Spleen (tissue), 11 donors: ENCODE data around the gene NIPBL. TPM values are rescaled to one million over a fixed set of nuclear protein-coding genes. Genes with fewer than 3 reads are reported as not detected.
"Not testable (repeated sequence)": the region's sequence is repeated elsewhere in the genome, so short reads cannot be mapped to it uniquely, and the experiment has no call there.

Source experiments
- DNase-seq: peaks from one replicate; pipeline ENCODE4 v3.0.0-alpha.2; 2020
- H3K27ac ChIP-seq, 8 donors: fragments of 200-600 bp; sonication (generic) in 7 of 8; 1 replicate in 4 of 8; 2 replicates in 4 of 8; pipeline versions ENCODE4 v1.5.0 to v1.8.0; 2016 to 2021; ENCODE audit warnings: inconsistent platforms in 4 of 8, mild to moderate bottlenecking in 4 of 8, moderate library complexity in 1 of 8
- H3K27me3 ChIP-seq, 7 donors: fragments of 200-600 bp; sonication (generic) in 6 of 7; replicated peaks in 1 of 7; 1 replicate in 4 of 7; 2 replicates in 3 of 7; pipeline versions ENCODE4 v1.5.0 to v1.8.0; 2016 to 2021; ENCODE audit warnings: inconsistent platforms in 3 of 7, mild to moderate bottlenecking in 1 of 7
- H3K36me3 ChIP-seq, 6 donors: fragments of 200-600 bp; sonication (generic) in 5 of 6; 1 replicate in 4 of 6; 2 replicates in 2 of 6; pipeline versions ENCODE4 v1.5.0 to v1.8.0; 2016 to 2021; ENCODE audit warnings: inconsistent platforms in 2 of 6
- H3K4me1 ChIP-seq, 6 donors: fragments of 200-600 bp; sonication (generic) in 5 of 6; 1 replicate in 3 of 6; 2 replicates in 3 of 6; pipeline versions ENCODE4 v1.5.0 to v1.8.0; 2016 to 2021; ENCODE audit warnings: inconsistent platforms in 3 of 6
- H3K4me3 ChIP-seq, 8 donors: fragments of 200-600 bp; sonication (generic) in 7 of 8; 1 replicate in 4 of 8; 2 replicates in 4 of 8; pipeline versions ENCODE4 v1.5.0 to v1.8.0; 2016 to 2021; ENCODE audit warnings: inconsistent platforms in 4 of 8, mild to moderate bottlenecking in 4 of 8, moderate library complexity in 2 of 8
- H3K9me3 ChIP-seq, 8 donors: fragments of 200-600 bp; sonication (generic) in 7 of 8; 1 replicate in 4 of 8; 2 replicates in 4 of 8; pipeline versions ENCODE4 v1.5.0 to v1.8.0; 2016 to 2021; ENCODE audit warnings: inconsistent platforms in 4 of 8
- POLR2A ChIP-seq, 3 donors: fragments of 450-650 bp; IDR thresholded peaks; one replicate each; pipeline ENCODE4 v1.5.1; 2017; ENCODE audit warnings: antibody characterized with exemption in 3 of 3, mild to moderate bottlenecking in 1 of 3
- POLR2AphosphoS5 ChIP-seq, 3 donors: sonication (generic); formaldehyde crosslinking; IDR thresholded peaks; one replicate each; pipeline ENCODE4 v1.5.1; 2017; ENCODE audit warnings: antibody characterized with exemption in 3 of 3
- WGBS, 5 donors: extraction: QIAGEN DNeasy Blood & Tissue Kit in 3 of 5; methylation state at CpG; one replicate each; pipeline versions ENCODE4 v1.1.5 to v1.1.7; 2013 to 2018; 5-methylcytosine and 5-hydroxymethylcytosine counted together
- intact Hi-C: fragments of 100-400 bp; cut with DNase I; formaldehyde crosslinking; loops from one replicate; pipeline ENCODE4 v1.15.0; 2023; ENCODE audit warnings: low total_unique reads
- polyA plus RNA-seq, 3 donors: library from polyadenylated mRNA; stranded (reverse); fragments of 200-250 nt; gene quantifications; one replicate each; pipeline ENCODE4 v1.2.1, GENCODE V29; 2013
- total RNA-seq, 7 donors: library from RNA; depleted of rRNA in 3 of 7; stranded (reverse); fragments of >200 nt in 3 of 7; fragmentation: NEBNext Ultra II Directional in 4 of 7; extraction: Animal tissue kit (Norgen Biotek cat#: 25700) in 4 of 7; gene quantifications; one replicate each; pipeline versions ENCODE4 v1.1.0 to v1.2.1, GENCODE V29; 2016 to 2021
- TF ChIP-seq, protein P1 (sequence below), 11 experiments: fragments of 200-600 bp in 7 of 11; fragments of 450-650 bp in 4 of 11; sonication (generic) in 4 of 11; IDR thresholded peaks in 8 of 11; conservative IDR thresholded peaks in 3 of 11; 1 replicate in 7 of 11; 2 replicates in 4 of 11; pipeline versions ENCODE4 v1.4.0 to v1.8.0; 2016 to 2021; ENCODE audit warnings: antibody characterized with exemption in 11 of 11, inconsistent platforms in 4 of 11, mild to moderate bottlenecking in 1 of 11
- donor health status: healthy with polysubstance abuse.
- donor health status: DM: no; HTN: no; CAD: no; lungs with moderate emphysema.
- donor health status: DM: no; HTN: no; CAD: no.
- donor health status: Bipolar disorder and iron deficiency.
- donor health status: healthy.
- donor health status: DM: no; HTN: no; CAD: no.
- donor health status: DM: yes; HTN: yes; CAD: no.

NIPBL gene
- total and polyA plus RNA-seq, 10 donors: 16.8 to 103 (median 83.1) TPM

DNA sequence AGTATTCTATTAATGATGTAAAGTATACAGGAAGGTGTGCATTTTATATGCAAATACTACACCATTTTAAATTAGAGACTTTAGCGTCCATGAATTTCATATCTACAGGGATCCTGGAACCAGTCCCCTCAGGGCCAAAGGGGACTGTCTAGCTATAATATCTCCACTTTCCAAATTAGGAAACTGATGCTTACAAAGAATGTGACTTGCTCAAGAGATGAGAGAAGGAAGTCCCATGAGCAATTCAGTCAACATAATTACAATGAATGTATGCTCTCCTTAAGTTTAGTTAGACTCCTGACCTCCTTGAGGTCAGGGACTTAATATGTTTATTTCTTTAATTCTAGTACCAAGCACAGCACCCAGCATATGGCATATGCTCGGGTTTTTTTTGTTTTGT, 23.7 kb downstream of the NIPBL start:
- peaks cover 0 to 94% (median 64%) of the 10 kb centered on the region in 6 donors for H3K4me1 ChIP-seq
- H3K27me3 ChIP-seq: no peaks in the 10 kb centered on the region
- no peak for DNase-seq
- WGBS, 5 donors: 81 to 88% (median 85%) methylated on average over 2 of the region's 2 CpGs
- H3K36me3 ChIP-seq: no peaks in the 10 kb centered on the region
- H3K27ac ChIP-seq: no peak overlapping the region
- TF ChIP-seq, protein P1, sequence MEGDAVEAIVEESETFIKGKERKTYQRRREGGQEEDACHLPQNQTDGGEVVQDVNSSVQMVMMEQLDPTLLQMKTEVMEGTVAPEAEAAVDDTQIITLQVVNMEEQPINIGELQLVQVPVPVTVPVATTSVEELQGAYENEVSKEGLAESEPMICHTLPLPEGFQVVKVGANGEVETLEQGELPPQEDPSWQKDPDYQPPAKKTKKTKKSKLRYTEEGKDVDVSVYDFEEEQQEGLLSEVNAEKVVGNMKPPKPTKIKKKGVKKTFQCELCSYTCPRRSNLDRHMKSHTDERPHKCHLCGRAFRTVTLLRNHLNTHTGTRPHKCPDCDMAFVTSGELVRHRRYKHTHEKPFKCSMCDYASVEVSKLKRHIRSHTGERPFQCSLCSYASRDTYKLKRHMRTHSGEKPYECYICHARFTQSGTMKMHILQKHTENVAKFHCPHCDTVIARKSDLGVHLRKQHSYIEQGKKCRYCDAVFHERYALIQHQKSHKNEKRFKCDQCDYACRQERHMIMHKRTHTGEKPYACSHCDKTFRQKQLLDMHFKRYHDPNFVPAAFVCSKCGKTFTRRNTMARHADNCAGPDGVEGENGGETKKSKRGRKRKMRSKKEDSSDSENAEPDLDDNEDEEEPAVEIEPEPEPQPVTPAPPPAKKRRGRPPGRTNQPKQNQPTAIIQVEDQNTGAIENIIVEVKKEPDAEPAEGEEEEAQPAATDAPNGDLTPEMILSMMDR (IDR thresholded peaks at IDR 0.05 in 8 of 11, conservative IDR thresholded peaks at IDR 0.05 in 3 of 11): no peak
- TF ChIP-seq POLR2AphosphoS5 (IDR thresholded peaks at IDR 0.05): no peak
- no peak for TF ChIP-seq POLR2A (IDR thresholded peaks at IDR 0.05)
- peaks cover 0 to 20% (median 16%) of the 10 kb centered on the region in 8 donors for H3K9me3 ChIP-seq
- no peak overlapping the region for H3K4me3 ChIP-seq
- intact Hi-C loops: no loop called here

DNA sequence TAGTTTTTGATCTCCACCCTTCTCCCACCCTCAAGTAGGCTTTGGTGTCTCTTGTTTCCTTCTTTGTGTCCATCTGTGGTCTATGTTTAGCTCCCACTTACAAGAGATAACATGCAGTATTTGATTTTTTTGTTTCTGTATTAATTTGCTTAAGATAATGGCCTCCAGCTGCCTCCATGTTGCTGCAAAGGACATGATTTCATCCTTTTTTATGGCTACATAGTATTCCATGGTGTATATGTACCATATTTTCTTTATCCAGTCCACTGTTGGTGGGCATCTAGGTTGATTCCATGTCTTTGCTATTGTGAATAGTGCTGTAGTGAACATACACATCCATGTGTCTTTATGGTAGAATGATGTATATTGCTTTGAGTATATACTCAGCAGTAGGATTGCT, 24.5 kb downstream of the NIPBL start:
- H3K27ac ChIP-seq, DNase-seq, intact Hi-C loops, H3K27me3 ChIP-seq, H3K4me3 ChIP-seq, H3K36me3 ChIP-seq: not testable (repeated sequence)
- peaks cover 0 to 20% (median 16%) of the 10 kb centered on the region in 8 donors for H3K9me3 ChIP-seq
- H3K4me1 ChIP-seq: peaks cover 0 to 91% (median 59%) of the 10 kb centered on the region in 6 donors

DNA sequence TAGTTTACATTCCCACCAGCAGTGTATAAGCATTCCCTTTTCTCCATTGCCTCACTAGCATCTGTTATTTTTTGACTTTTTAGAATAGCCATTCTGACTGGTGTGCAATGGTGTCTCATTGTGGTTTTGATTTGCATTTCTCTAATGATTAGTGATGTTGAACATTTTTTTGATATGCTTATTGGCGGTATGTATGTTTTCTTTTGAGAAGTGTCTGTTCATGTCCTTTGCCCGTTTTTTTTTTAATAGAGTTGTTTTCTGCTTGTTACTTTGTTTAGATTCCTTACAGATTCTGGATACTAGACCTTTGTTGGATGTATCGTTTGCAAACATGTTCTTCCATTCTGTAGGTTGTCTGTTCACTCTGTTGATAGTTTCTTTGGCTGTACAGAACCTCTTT, 25.3 kb downstream of the NIPBL start:
- Histone ChIP-seq H3K36me3 (no peaks in the 10 kb centered on the region), H3K27ac (no peak overlapping the region), H3K27me3 (no peaks in the 10 kb centered on the region), H3K4me1 (peaks cover 0 to 89% (median 56%) of the 10 kb centered on the region in 6 donors), H3K4me3 (no peak overlapping the region), H3K9me3 (peaks cover 0 to 20% (median 16%) of the 10 kb centered on the region in 8 donors)
- WGBS, 5 donors: 89 to 94% (median 91%) methylated on average over 3 of the region's 3 CpGs
- no peak for TF ChIP-seq POLR2AphosphoS5 (IDR thresholded peaks at IDR 0.05)
- TF ChIP-seq, protein P1 (IDR thresholded peaks at IDR 0.05 in 8 of 11, conservative IDR thresholded peaks at IDR 0.05 in 3 of 11): no peak
- TF ChIP-seq POLR2A (IDR thresholded peaks at IDR 0.05): no peak
- DNase-seq: no peak
- intact Hi-C loops: no loop called here

DNA sequence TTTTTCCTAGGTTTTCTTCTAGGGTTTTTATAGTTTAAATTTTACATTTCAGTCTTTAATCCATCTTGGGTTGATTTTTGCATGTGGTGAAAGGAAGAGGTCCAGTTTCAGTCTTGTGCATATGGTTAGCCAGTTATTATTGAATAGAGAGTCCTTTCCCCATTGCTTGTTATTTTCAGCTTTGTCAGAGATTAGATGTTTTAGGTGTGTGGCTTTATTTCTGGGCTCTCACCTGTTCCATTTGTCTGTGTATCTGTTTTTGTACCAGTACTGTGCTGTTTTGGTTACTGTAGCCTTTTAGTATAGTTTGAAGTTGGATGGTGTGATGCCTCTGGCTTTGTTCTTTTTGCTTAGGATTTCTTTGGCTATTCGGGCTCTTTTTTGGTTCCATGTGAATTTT, 25.8 kb downstream of the NIPBL start:
- peaks cover 0 to 20% (median 16%) of the 10 kb centered on the region in 8 donors for H3K9me3 ChIP-seq
- TF ChIP-seq POLR2AphosphoS5 (IDR thresholded peaks at IDR 0.05) (no peak), POLR2A (IDR thresholded peaks at IDR 0.05) (no peak)
- TF ChIP-seq, protein P1 (IDR thresholded peaks at IDR 0.05 in 8 of 11, conservative IDR thresholded peaks at IDR 0.05 in 3 of 11): no peak
- 93 to 100% (median 94%) methylated on average over 1 of the region's 1 CpG for WGBS, 5 donors

DNA sequence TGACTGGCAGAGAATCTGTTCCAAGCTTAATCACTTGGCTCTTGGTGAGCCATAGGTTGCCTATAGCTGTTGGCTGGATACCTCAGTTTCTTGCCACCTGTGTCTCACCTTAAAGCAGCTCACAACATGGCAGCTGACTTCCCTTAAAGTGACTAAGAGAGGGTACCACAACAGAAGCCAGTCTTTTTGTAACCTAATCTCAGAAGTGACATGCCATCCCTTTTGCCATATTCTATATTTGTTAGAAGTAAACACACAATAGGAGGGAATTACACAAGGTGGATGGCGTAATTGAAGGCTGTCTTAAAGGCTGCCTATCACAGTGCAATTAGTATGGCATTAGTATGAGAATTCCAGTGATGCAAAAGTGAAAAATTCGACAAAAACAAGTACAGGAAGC, 28.1 kb downstream of the NIPBL start:
- no peaks in the 10 kb centered on the region for H3K36me3 ChIP-seq
- no peak overlapping the region for H3K27ac ChIP-seq
- TF ChIP-seq, protein P1 (IDR thresholded peaks at IDR 0.05 in 8 of 11, conservative IDR thresholded peaks at IDR 0.05 in 3 of 11): no peak
- intact Hi-C loops: no loop called here
- peaks cover 0 to 20% (median 16%) of the 10 kb centered on the region in 8 donors for H3K9me3 ChIP-seq
- 69 to 82% (median 77%) methylated on average over 2 of the region's 2 CpGs for WGBS, 5 donors
- peaks cover 5 to 90% (median 52%) of the 10 kb centered on the region in 6 donors for H3K4me1 ChIP-seq
- H3K4me3 ChIP-seq: no peak overlapping the region
- no peak for DNase-seq
- no peaks in the 10 kb centered on the region for H3K27me3 ChIP-seq

More for the DNA sequence above, 25.8 kb downstream of the NIPBL start:
- no peak for DNase-seq
- Histone ChIP-seq H3K27ac (no peak overlapping the region), H3K36me3 (no peaks in the 10 kb centered on the region), H3K27me3 (no peaks in the 10 kb centered on the region), H3K4me3 (no peak overlapping the region), H3K4me1 (peaks cover 0 to 89% (median 56%) of the 10 kb centered on the region in 6 donors)
- intact Hi-C loops: no loop called here
